ENCODE data around the gene TDRKH. TPM values are rescaled to one million over a fixed set of nuclear protein-coding genes. Genes with fewer than 3 reads are reported as not detected.

Gene TDRKH
- total RNA-seq, 4 donors from 2014 or later: 4.0 to 8.7 (median 6.1) TPM

DNA sequence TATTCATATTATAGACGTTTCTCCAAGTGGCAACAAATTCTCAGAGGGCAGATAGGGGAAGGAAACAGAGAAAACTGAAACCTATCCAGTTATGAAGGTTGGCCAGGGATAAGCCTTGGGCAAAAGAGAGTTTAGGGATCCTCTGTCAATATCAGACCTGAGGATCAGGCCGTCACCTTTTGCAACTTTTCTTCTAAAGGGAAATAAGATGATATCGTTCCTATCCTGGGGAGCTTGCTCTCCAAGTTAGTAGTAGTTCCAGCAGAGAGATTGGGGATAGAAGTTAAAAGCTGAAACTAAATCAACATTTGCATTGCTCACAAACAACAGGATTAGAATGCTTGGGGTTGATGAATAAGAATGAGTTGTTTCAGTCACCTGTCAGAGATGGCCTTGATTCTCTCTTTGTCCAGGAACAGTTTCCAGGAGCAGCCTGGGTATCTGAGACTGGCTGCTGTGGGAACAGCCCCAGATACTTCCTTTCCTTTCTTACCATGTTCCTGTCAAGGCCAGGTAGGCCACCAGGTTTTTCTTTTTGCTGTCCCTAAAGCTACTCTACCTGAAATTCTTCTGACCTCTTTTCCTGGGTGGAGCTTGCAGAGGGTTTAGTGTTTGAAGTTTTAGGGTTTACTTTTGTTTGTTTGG is 66.5 kb downstream of the TDRKH start:
- H3K4me3 ChIP-seq: no peak overlapping the region
- TF ChIP-seq EP300 (IDR thresholded peaks at IDR 0.05) (no peak), POLR2A (IDR thresholded peaks at IDR 0.05; ENCODE audit: low read depth) (no peak), POLR2AphosphoS5 (IDR thresholded peaks at IDR 0.05) (no peak)
- TF ChIP-seq, protein P1, sequence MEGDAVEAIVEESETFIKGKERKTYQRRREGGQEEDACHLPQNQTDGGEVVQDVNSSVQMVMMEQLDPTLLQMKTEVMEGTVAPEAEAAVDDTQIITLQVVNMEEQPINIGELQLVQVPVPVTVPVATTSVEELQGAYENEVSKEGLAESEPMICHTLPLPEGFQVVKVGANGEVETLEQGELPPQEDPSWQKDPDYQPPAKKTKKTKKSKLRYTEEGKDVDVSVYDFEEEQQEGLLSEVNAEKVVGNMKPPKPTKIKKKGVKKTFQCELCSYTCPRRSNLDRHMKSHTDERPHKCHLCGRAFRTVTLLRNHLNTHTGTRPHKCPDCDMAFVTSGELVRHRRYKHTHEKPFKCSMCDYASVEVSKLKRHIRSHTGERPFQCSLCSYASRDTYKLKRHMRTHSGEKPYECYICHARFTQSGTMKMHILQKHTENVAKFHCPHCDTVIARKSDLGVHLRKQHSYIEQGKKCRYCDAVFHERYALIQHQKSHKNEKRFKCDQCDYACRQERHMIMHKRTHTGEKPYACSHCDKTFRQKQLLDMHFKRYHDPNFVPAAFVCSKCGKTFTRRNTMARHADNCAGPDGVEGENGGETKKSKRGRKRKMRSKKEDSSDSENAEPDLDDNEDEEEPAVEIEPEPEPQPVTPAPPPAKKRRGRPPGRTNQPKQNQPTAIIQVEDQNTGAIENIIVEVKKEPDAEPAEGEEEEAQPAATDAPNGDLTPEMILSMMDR (IDR thresholded peaks at IDR 0.05): no peak
- H3K27ac ChIP-seq (replicated peaks in 1 of 4): no peak overlapping the region
- H3K27me3 ChIP-seq: no peaks in the 10 kb centered on the region
- no peak for DNase-seq (ENCODE audit: extremely low spot score)
- no peaks in the 10 kb centered on the region for H3K9me3 ChIP-seq
- H3K4me1 ChIP-seq: peaks cover 32 to 41% (median 36%) of the 10 kb centered on the region in 4 donors
- no peaks in the 10 kb centered on the region for H3K36me3 ChIP-seq
- WGBS: 54% methylated on average over 3 of the region's 3 CpGs
- intact Hi-C loops (cut with DNase I): no loop called here

Small RNA genes lying within 50 kb of the gene (small RNA-seq; reads per million reads assigned to genes)
- 0 reads per million in 3 donors for gene RNU6-662P

Other genes starting within 250 kb of the TDRKH start
- 10 to 100 TPM; 39.4 to 55.4 (median 49.6) TPM for gene SNX27, start 178.4 kb downstream of the TDRKH start, total RNA-seq
- 1 to 10 TPM in 1 of 4 donors, under 1 TPM in 3; 0.23 to 1.0 (median 0.58) TPM for gene CELF3, start 73.7 kb downstream of the TDRKH start, total RNA-seq
- 1 to 10 TPM in 1 of 4 donors, not detected in 3; 1.7 TPM for gene RIIAD1, start 69.0 kb downstream of the TDRKH start, total RNA-seq
- 10 to 100 TPM; 49.8 to 57.0 (median 56.5) TPM for gene MRPL9, start 27.0 kb downstream of the TDRKH start, total RNA-seq
- not detected for gene LINGO4, start 14.9 kb upstream of the TDRKH start, total RNA-seq
- gene RORC, start 41.3 kb upstream of the TDRKH start, total RNA-seq: under 1 TPM in 2 of 4 donors, not detected in 2; 0.11 to 0.17 TPM
- not detected for gene C2CD4D, start 49.3 kb upstream of the TDRKH start, total RNA-seq
- not detected for gene THEM5, start 63.2 kb upstream of the TDRKH start, total RNA-seq
- gene THEM4, start 119.0 kb upstream of the TDRKH start, total RNA-seq: 10 to 100 TPM; 13.2 to 15.7 (median 14.3) TPM
- gene S100A10, start 203.4 kb upstream of the TDRKH start, total RNA-seq: 100 to 1,000 TPM in 2 of 4 donors, 10 to 100 TPM in 2; 82.5 to 214 (median 105) TPM
- 100 to 1,000 TPM in 2 of 4 donors, 10 to 100 TPM in 2; 68.5 to 190 (median 115) TPM for gene S100A11, start 246.5 kb upstream of the TDRKH start, total RNA-seq

Measured in esophagus muscularis mucosa (tissue), 4 donors.